HepG2 (cell line): ENCODE measurements around the gene MYO1G.

Experiments
- FOXJ3 ChIP-seq: sonication (generic); formaldehyde crosslinking; IDR thresholded peaks from 2 replicates; pipeline ENCODE4 v1.4.0; 2020; ENCODE audit warnings: missing genetic modification reagents, mild to moderate bottlenecking, borderline replicate concordance
- GTF2F1 ChIP-seq: fragments of 150-350 bp; IDR thresholded peaks from 2 replicates; pipeline ENCODE4 v1.6.1; 2014; ENCODE audit warnings: low read length
- POLR2A ChIP-seq, 2 experiments: IDR thresholded peaks; 2 replicates each; pipeline ENCODE4 v1.6.1; 2011; ENCODE audit warnings: low read depth in 2 of 2, low read length in 2 of 2, mild to moderate bottlenecking in 1 of 2, moderate library complexity in 1 of 2; ENCODE audit not compliant: insufficient read depth in 1 of 2
- STAT6 ChIP-seq: sonication (generic); formaldehyde crosslinking; IDR thresholded peaks from 2 replicates; pipeline ENCODE4 v1.4.0; 2020; ENCODE audit warnings: missing genetic modification reagents, mild to moderate bottlenecking, borderline replicate concordance
- TRIM24 ChIP-seq: sonication (generic); formaldehyde crosslinking; IDR thresholded peaks from 2 replicates; pipeline ENCODE4 v1.8.0; 2022; ENCODE audit warnings: mild to moderate bottlenecking, missing genetic modification reagents
- UBTF ChIP-seq: sonication (generic); formaldehyde crosslinking; IDR thresholded peaks from 2 replicates; pipeline ENCODE4 v1.4.0; 2020; ENCODE audit warnings: mild to moderate bottlenecking, missing genetic modification reagents
- TF ChIP-seq, protein P1 (sequence below): sonication (generic); formaldehyde crosslinking; IDR thresholded peaks from 2 replicates; pipeline ENCODE4 v1.5.0; 2020; ENCODE audit warnings: mild to moderate bottlenecking, missing genetic modification reagents, moderate library complexity

DNA sequence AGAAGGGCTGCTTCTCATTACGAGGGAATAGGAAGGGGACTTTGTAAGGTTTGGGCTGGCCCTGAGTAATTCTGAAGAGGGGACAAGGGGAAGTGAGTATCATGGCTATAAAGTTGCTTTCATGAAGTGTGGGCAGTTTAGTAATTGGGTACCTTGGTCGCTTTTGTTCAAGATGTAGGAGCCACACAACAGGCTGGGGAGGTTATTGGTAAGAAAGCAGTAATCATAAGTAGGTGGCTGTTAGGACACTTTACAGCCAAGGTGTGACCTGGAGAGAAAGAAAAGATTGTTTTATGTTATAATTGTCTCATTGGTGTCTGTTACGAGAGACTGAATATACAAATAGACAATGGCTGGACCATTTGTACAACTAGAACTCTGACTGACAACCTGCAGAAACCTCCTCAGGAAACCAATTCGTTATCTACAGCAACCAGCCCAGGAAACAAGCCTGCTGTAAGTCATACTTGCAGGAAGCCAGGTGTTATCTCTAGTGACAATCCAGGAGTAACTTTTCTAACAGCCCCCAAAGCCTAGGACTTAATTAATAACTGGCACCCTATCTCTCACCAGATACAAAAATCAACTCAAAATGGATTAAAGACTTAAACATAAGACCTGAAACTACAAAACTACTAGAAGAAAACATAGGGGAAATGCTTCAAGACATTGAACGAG lies 16.2 kb upstream of the MYO1G start:
- TF ChIP-seq POLR2A (IDR thresholded peaks at IDR 0.05; ENCODE audit: insufficient read depth in 1 of 2, low read depth in 2 of 2, low read length in 2 of 2) (no peak), TRIM24 (no peak), FOXJ3 (CRISPR knock-in tag) (no peak), STAT6 (no peak), GTF2F1 (no peak), UBTF (CRISPR knock-in tag) (no peak)
- TF ChIP-seq, protein P1, sequence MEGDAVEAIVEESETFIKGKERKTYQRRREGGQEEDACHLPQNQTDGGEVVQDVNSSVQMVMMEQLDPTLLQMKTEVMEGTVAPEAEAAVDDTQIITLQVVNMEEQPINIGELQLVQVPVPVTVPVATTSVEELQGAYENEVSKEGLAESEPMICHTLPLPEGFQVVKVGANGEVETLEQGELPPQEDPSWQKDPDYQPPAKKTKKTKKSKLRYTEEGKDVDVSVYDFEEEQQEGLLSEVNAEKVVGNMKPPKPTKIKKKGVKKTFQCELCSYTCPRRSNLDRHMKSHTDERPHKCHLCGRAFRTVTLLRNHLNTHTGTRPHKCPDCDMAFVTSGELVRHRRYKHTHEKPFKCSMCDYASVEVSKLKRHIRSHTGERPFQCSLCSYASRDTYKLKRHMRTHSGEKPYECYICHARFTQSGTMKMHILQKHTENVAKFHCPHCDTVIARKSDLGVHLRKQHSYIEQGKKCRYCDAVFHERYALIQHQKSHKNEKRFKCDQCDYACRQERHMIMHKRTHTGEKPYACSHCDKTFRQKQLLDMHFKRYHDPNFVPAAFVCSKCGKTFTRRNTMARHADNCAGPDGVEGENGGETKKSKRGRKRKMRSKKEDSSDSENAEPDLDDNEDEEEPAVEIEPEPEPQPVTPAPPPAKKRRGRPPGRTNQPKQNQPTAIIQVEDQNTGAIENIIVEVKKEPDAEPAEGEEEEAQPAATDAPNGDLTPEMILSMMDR (CRISPR knock-in tag): no peak
